Common myeloid progenitor, CD34-positive (primary cell): ENCODE measurements around the gene OR2T27. TPM values are rescaled to one million over a fixed set of nuclear protein-coding genes. Genes with fewer than 3 reads are reported as not detected.
A peak's percentile ranks its signal among the peaks of the same experiment; 100 is the strongest.
"Not testable (repeated sequence)": the region's sequence is repeated elsewhere in the genome, so short reads cannot be mapped to it uniquely, and the experiment has no call there.

Experiments used
- CTCF ChIA-PET: fragments of 350-600 bp; sonication (Branson Sonifier 250); formaldehyde crosslinking; loops from one replicate; lab custom pipeline; 2021; ENCODE audit warnings: antibody characterized with exemption; lab: Charles Lee
- POLR2A ChIA-PET: fragments of 350-600 bp; sonication (Branson Sonifier 250); formaldehyde crosslinking; loops from one replicate; lab custom pipeline; 2021; ENCODE audit warnings: antibody characterized with exemption; lab: Charles Lee
- DNase-seq, 3 donors: peaks; one replicate each; pipeline versions ENCODE4 v3.0.0 to v3.0.0-alpha.2; 2013
- H3K27ac ChIP-seq, 2 experiments: 1 replicate in 1 of 2; 2 replicates in 1 of 2; pipeline ENCODE4 v1.7.0; 2013; ENCODE audit warnings: inconsistent platforms in 2 of 2, low read length in 2 of 2, mild to moderate bottlenecking in 2 of 2, low read depth in 1 of 2, moderate library complexity in 1 of 2; ENCODE audit not compliant: severe bottlenecking in 2 of 2, insufficient read depth in 1 of 2, poor library complexity in 1 of 2
- H3K27me3 ChIP-seq, 5 experiments: replicated peaks in 2 of 5; 1 replicate in 3 of 5; 2 replicates in 2 of 5; pipeline versions ENCODE4 v1.6.1 to v1.7.0; 2013; ENCODE audit warnings: low read length in 4 of 5, mild to moderate bottlenecking in 2 of 5, moderate library complexity in 2 of 5, inconsistent platforms in 1 of 5; ENCODE audit not compliant: insufficient read depth in 5 of 5, control insufficient read depth in 4 of 5
- H3K36me3 ChIP-seq, 4 experiments: 1 replicate in 2 of 4; 2 replicates in 2 of 4; pipeline versions ENCODE4 v1.6.1 to v1.7.0; 2013; ENCODE audit warnings: low read length in 3 of 4, control low read depth in 1 of 4, mild to moderate bottlenecking in 1 of 4; ENCODE audit not compliant: control insufficient read depth in 4 of 4, insufficient read depth in 4 of 4
- H3K4me1 ChIP-seq, 4 experiments: 1 replicate in 3 of 4; 2 replicates in 1 of 4; pipeline versions ENCODE4 v1.6.1 to v1.7.1; 2013; ENCODE audit warnings: low read length in 3 of 4, mild to moderate bottlenecking in 3 of 4, control low read depth in 1 of 4, inconsistent platforms in 1 of 4, moderate library complexity in 1 of 4; ENCODE audit not compliant: control insufficient read depth in 4 of 4, insufficient read depth in 4 of 4; ENCODE audit errors: control extremely low read depth in 1 of 4
- H3K4me3 ChIP-seq, 7 experiments: 1 replicate in 4 of 7; 2 replicates in 3 of 7; pipeline versions ENCODE4 v1.5.1 to v1.7.0; 2013; ENCODE audit warnings: mild to moderate bottlenecking in 7 of 7, low read length in 6 of 7, moderate library complexity in 6 of 7, inconsistent platforms in 2 of 7, low read depth in 2 of 7, control low read depth in 1 of 7; ENCODE audit not compliant: insufficient read depth in 4 of 7, control insufficient read depth in 1 of 7; ENCODE audit errors: extremely low read depth in 1 of 7
- H3K9me3 ChIP-seq, 5 experiments: 1 replicate in 4 of 5; 2 replicates in 1 of 5; pipeline versions ENCODE4 v1.6.1 to v1.7.1; 2013; ENCODE audit warnings: low read length in 4 of 5, mild to moderate bottlenecking in 2 of 5, inconsistent platforms in 1 of 5, low read depth in 1 of 5, moderate library complexity in 1 of 5; ENCODE audit not compliant: control insufficient read depth in 4 of 5, insufficient read depth in 2 of 5; ENCODE audit errors: control extremely low read depth in 1 of 5
- WGBS: methylation state at CpG from one replicate; pipeline ENCODE4 v1.1.5; 2013; ENCODE audit not compliant: insufficient coverage; 5-methylcytosine and 5-hydroxymethylcytosine counted together
- polyA plus RNA-seq: library from polyadenylated mRNA; unstranded; fragments of 120-200 nt; gene quantifications from one replicate; pipeline ENCODE4 v1.2.1, GENCODE V29; 2013

Gene OR2T27
- not detected for polyA plus RNA-seq

- no CpG with 5 or more reads among the region's 3 CpGs for WGBS
- POLR2A ChIA-PET, result not testable (repeated sequence)
Measured at GRCh38 chr1:248655354-248655753, at the start of gene OR2T27. Gene OR2T27, minus strand, starts transcription at chr1:248655528. Its CDS starts 4,644 bp downstream, at chr1:248650884.

GRCh38 chr1:248704606-248705005 is 49.3 kb upstream of the OR2T27 start:
- no peak overlapping the region for H3K4me3 ChIP-seq
- H3K36me3 ChIP-seq, result no peaks in the 10 kb centered on the region
- no peaks in the 10 kb centered on the region for H3K4me1 ChIP-seq
- POLR2A ChIA-PET, result no interaction called here
- H3K9me3 ChIP-seq, result no peaks in the 10 kb centered on the region
- H3K27ac ChIP-seq, result no peak overlapping the region
- CTCF ChIA-PET, result interaction anchor here (18.6 kb wide), 1 partner anchor 104 kb away, joined by 186 read pairs; no protein-coding TSS in a partner anchor
- WGBS, result 94% methylated on average over 2 of the region's 2 CpGs
- DNase-seq, result no peak
- no peaks in the 10 kb centered on the region for H3K27me3 ChIP-seq

More at GRCh38 chr1:248655354-248655753, at the start of gene OR2T27:
- H3K36me3 ChIP-seq, H3K4me1 ChIP-seq, H3K9me3 ChIP-seq, CTCF ChIA-PET, DNase-seq, H3K27ac ChIP-seq, H3K27me3 ChIP-seq, H3K4me3 ChIP-seq: not testable (repeated sequence)

GRCh38 chr1:248703674-248704073 is 48.3 kb upstream of the OR2T27 start:
- Histone ChIP-seq H3K27me3 (no peaks in the 10 kb centered on the region), H3K36me3 (no peaks in the 10 kb centered on the region), H3K4me1 (no peaks in the 10 kb centered on the region), H3K27ac (no peak overlapping the region), H3K9me3 (no peaks in the 10 kb centered on the region), H3K4me3 (no peak overlapping the region)
- ChIA-PET POLR2A (no interaction called here), CTCF (interaction anchor here (1.0 to 18.6 kb wide), 2 partner anchors 9 to 105 kb away, joined by 3 to 186 read pairs; no protein-coding TSS in a partner anchor)
- DNase-seq, result peak in 2 of 3 donors; percentile 9 to 14
- no CpG with 5 or more reads among the region's 2 CpGs for WGBS

GRCh38 chr1:248702714-248703113 is 47.4 kb upstream of the OR2T27 start, which contains the start of gene OR14I1:
Gene OR14I1, minus strand, starts transcription at chr1:248702766.
- Histone ChIP-seq H3K4me3 (no peak within 1 kb of the TSS), H3K36me3 (no peaks in the 10 kb centered on the region), H3K27me3 (peaks cover 0 to 2% (median 0%) of the 10 kb centered on the region in 5 experiments), H3K27ac (no peak within 1 kb of the TSS), H3K9me3 (no peaks in the 10 kb centered on the region), H3K4me1 (no peaks in the 10 kb centered on the region)
- WGBS, result 100% methylated on average over 1 of the region's 1 CpG
- no peak for DNase-seq
- ChIA-PET POLR2A (no interaction called here), CTCF (interaction anchor here (18.6 kb wide), 1 partner anchor 106 kb away, joined by 186 read pairs; no protein-coding TSS in a partner anchor)

- WGBS, result 88% methylated on average over 1 of the region's 1 CpG
- Histone ChIP-seq H3K4me1 (no peaks in the 10 kb centered on the region), H3K27me3 (peaks cover 0 to 2% (median 0%) of the 10 kb centered on the region in 5 experiments), H3K36me3 (no peaks in the 10 kb centered on the region), H3K4me3 (no peak overlapping the region), H3K9me3 (no peaks in the 10 kb centered on the region), H3K27ac (no peak overlapping the region)
- ChIA-PET POLR2A (no interaction called here), CTCF (interaction anchor here (1.3 to 18.6 kb wide), 4 partner anchors 9 to 138 kb away, joined by 3 to 186 read pairs (median 4); no protein-coding TSS in a partner anchor)
- DNase-seq, result no peak
Measured at GRCh38 chr1:248699099-248699498, 43.8 kb upstream of the OR2T27 start.

GRCh38 chr1:248697907-248698306 is 42.6 kb upstream of the OR2T27 start:
- no peak for DNase-seq
- H3K4me3 ChIP-seq, result no peak overlapping the region
- ChIA-PET CTCF (interaction anchor here (1.3 to 18.6 kb wide), 3 partner anchors 13 to 139 kb away, joined by 3 to 186 read pairs (median 5); no protein-coding TSS in a partner anchor), POLR2A (no interaction called here)
- WGBS, result no CpG with 5 or more reads among the region's 6 CpGs
- H3K27me3 ChIP-seq, result peaks cover 0 to 5% (median 0%) of the 10 kb centered on the region in 5 experiments
- H3K36me3 ChIP-seq, result no peaks in the 10 kb centered on the region
- H3K27ac ChIP-seq, result no peak overlapping the region
- peaks cover 0 to 3% (median 0%) of the 10 kb centered on the region in 4 experiments for H3K4me1 ChIP-seq
- no peaks in the 10 kb centered on the region for H3K9me3 ChIP-seq

- H3K9me3 ChIP-seq, result no peaks in the 10 kb centered on the region
- no peak overlapping the region for H3K4me3 ChIP-seq
- DNase-seq, result no peak
- H3K27ac ChIP-seq, result no peak overlapping the region
- peaks cover 0 to 6% (median 0%) of the 10 kb centered on the region in 5 experiments for H3K27me3 ChIP-seq
- 83% methylated on average over 2 of the region's 3 CpGs for WGBS
- ChIA-PET CTCF (interaction anchor here (0.7 to 18.6 kb wide), 8 partner anchors 9 to 112 kb away, joined by 3 to 186 read pairs (median 3); no protein-coding TSS in a partner anchor), POLR2A (no interaction called here)
- no peaks in the 10 kb centered on the region for H3K36me3 ChIP-seq
- peaks cover 0 to 3% (median 0%) of the 10 kb centered on the region in 4 experiments for H3K4me1 ChIP-seq
Measured at GRCh38 chr1:248696774-248697173, 41.4 kb upstream of the OR2T27 start.
